ENCODE results near the gene FAM53B.

GRCh38 chr10:124663228-124663627 lies 81.0 kb downstream of the FAM53B start:
- TF ChIP-seq, protein P1, sequence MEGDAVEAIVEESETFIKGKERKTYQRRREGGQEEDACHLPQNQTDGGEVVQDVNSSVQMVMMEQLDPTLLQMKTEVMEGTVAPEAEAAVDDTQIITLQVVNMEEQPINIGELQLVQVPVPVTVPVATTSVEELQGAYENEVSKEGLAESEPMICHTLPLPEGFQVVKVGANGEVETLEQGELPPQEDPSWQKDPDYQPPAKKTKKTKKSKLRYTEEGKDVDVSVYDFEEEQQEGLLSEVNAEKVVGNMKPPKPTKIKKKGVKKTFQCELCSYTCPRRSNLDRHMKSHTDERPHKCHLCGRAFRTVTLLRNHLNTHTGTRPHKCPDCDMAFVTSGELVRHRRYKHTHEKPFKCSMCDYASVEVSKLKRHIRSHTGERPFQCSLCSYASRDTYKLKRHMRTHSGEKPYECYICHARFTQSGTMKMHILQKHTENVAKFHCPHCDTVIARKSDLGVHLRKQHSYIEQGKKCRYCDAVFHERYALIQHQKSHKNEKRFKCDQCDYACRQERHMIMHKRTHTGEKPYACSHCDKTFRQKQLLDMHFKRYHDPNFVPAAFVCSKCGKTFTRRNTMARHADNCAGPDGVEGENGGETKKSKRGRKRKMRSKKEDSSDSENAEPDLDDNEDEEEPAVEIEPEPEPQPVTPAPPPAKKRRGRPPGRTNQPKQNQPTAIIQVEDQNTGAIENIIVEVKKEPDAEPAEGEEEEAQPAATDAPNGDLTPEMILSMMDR (IDR thresholded peaks at IDR 0.05), result no peak
- TF ChIP-seq POLR2A (IDR thresholded peaks at IDR 0.05; ENCODE audit: low read depth) (no peak), POLR2AphosphoS5 (IDR thresholded peaks at IDR 0.05) (no peak)

Data from esophagus muscularis mucosa (tissue), 3 donors.